Smooth muscle cell (in vitro differentiated cells): ENCODE results near the gene NF2. TPM values are rescaled to one million over a fixed set of nuclear protein-coding genes. Genes with fewer than 3 reads are reported as not detected.

Experiments
- DNase-seq: peaks from one replicate; lab custom pipeline; 2025; ENCODE audit not compliant: unreplicated experiment; lab: John Stamatoyannopoulos, UW
- H2AFZ ChIP-seq: fragments of 200-600 bp; sonication (generic); 2 replicates; pipeline ENCODE4 v1.6.0; 2016; ENCODE audit warnings: antibody characterized with exemption, low read depth, mild to moderate bottlenecking
- H3F3A ChIP-seq: fragments of 200-600 bp; sonication (generic); 2 replicates; pipeline ENCODE4 v1.6.0; 2017; ENCODE audit warnings: antibody characterized with exemption, low read depth
- H3K27ac ChIP-seq: fragments of 200-600 bp; sonication (generic); 2 replicates; pipeline ENCODE4 v1.5.1; 2016; ENCODE audit warnings: low read depth, mild to moderate bottlenecking
- H3K27me3 ChIP-seq: fragments of 200-600 bp; sonication (generic); 2 replicates; pipeline ENCODE4 v1.6.1; 2016; ENCODE audit warnings: low read depth, mild to moderate bottlenecking
- H3K36me3 ChIP-seq: fragments of 200-600 bp; sonication (generic); 2 replicates; pipeline ENCODE4 v1.5.1; 2016; ENCODE audit warnings: low read depth
- H3K4me1 ChIP-seq: fragments of 200-600 bp; sonication (generic); 2 replicates; pipeline ENCODE4 v1.5.1; 2016; ENCODE audit warnings: low read depth
- H3K4me2 ChIP-seq: fragments of 200-600 bp; sonication (generic); 2 replicates; pipeline ENCODE4 v1.6.0; 2016; ENCODE audit warnings: mild to moderate bottlenecking
- H3K4me3 ChIP-seq: fragments of 200-600 bp; sonication (generic); 2 replicates; pipeline ENCODE4 v1.5.1; 2016; ENCODE audit warnings: mild to moderate bottlenecking
- H3K79me2 ChIP-seq: fragments of 200-600 bp; sonication (generic); 2 replicates; pipeline ENCODE4 v1.6.0; 2016; ENCODE audit warnings: low read depth, mild to moderate bottlenecking
- H3K9ac ChIP-seq: fragments of 200-600 bp; sonication (generic); 2 replicates; pipeline ENCODE4 v1.6.0; 2016; ENCODE audit warnings: low read depth
- H3K9me3 ChIP-seq: fragments of 200-600 bp; sonication (generic); replicated peaks from 2 replicates; pipeline ENCODE4 v1.5.1; 2016; ENCODE audit warnings: low read depth
- H4K20me1 ChIP-seq: fragments of 200-600 bp; sonication (generic); 2 replicates; pipeline ENCODE4 v1.6.0; 2016; ENCODE audit warnings: low read depth
- whole genome bisulfite sequencing: methylation state at CpG from one replicate; pipeline ENCODE4 v1.1.7; 2016; ENCODE audit warnings: low lambda C conversion rate; 5-methylcytosine and 5-hydroxymethylcytosine counted together
- polyA plus RNA-seq: library from polyadenylated mRNA; unstranded; fragments of >200 nt; fragmentation: Nextera tagmentation; extraction: Ambion mirVana; gene quantifications from 2 replicates; pipeline ENCODE4 v1.2.1, GENCODE V29; 2016
- total RNA-seq: library from RNA; depleted of rRNA; stranded (reverse); fragments of >200 nt; gene quantifications from 2 replicates; pipeline ENCODE4 v1.2.3, GENCODE V29; 2014
- TF ChIP-seq, protein P1 (sequence below): fragments of 200-600 bp; sonication (generic); IDR thresholded peaks from 2 replicates; pipeline ENCODE4 v1.5.1; 2017; ENCODE audit warnings: borderline replicate concordance, mild to moderate bottlenecking, antibody characterized with exemption; ENCODE audit not compliant: insufficient read depth, poor library complexity, severe bottlenecking

The NF2 gene
- total and polyA plus RNA-seq, 2 experiments from 2014 or later, result 21.5 to 21.7 TPM

DNA sequence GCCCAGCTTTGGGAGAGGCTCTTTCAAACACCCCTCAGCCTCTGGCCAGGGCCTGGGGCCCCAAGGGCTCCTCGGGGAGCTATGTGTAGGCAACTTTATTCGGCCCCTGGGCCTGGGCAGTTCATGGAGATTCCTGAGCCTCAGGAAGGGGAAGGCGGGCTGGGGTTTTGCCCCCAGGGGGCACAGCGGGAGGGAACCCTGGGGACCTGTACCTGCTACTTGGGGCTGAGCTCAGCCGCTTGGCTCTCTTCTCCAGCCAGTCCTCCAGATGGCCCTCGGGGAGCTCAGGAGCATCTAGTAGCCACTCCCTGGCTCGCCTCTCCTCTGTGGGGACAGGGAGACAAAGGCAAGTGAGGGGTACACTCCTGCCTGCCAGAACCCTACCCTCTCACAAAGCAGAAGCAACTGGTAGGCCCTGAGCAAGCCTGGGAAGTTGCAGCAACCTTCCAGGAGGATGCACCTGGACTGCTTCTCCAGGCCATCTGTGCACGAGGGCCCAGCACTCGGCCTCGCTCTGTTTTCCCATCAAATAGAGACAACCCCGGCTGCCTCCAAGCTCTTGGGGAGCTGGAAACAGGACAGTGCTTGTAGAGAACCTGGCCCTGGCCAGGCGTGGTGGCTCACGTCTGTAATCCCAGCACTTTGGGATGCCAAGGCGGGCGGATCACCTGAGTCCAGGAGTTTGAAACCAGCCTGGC lies 134.8 kb downstream of the NF2 start:
- H3K79me2 ChIP-seq, result no peaks in the 10 kb centered on the region
- WGBS, result 91% methylated on average over 15 of the region's 15 CpGs
- H3F3A ChIP-seq, result no peaks in the 10 kb centered on the region
- H3K4me1 ChIP-seq, result no peaks in the 10 kb centered on the region
- TF ChIP-seq, protein P1, sequence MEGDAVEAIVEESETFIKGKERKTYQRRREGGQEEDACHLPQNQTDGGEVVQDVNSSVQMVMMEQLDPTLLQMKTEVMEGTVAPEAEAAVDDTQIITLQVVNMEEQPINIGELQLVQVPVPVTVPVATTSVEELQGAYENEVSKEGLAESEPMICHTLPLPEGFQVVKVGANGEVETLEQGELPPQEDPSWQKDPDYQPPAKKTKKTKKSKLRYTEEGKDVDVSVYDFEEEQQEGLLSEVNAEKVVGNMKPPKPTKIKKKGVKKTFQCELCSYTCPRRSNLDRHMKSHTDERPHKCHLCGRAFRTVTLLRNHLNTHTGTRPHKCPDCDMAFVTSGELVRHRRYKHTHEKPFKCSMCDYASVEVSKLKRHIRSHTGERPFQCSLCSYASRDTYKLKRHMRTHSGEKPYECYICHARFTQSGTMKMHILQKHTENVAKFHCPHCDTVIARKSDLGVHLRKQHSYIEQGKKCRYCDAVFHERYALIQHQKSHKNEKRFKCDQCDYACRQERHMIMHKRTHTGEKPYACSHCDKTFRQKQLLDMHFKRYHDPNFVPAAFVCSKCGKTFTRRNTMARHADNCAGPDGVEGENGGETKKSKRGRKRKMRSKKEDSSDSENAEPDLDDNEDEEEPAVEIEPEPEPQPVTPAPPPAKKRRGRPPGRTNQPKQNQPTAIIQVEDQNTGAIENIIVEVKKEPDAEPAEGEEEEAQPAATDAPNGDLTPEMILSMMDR, result no peak
- DNase-seq, result no peak
- H3K9me3 ChIP-seq, result no peaks in the 10 kb centered on the region
- H2AFZ ChIP-seq, result no peak overlapping the region
- no peaks in the 10 kb centered on the region for H3K36me3 ChIP-seq
- no peak overlapping the region for H3K4me2 ChIP-seq
- no peak overlapping the region for H3K4me3 ChIP-seq
- no peak overlapping the region for H3K27ac ChIP-seq
- H4K20me1 ChIP-seq, result no peaks in the 10 kb centered on the region
- no peaks in the 10 kb centered on the region for H3K27me3 ChIP-seq
- no peak overlapping the region for H3K9ac ChIP-seq

DNA sequence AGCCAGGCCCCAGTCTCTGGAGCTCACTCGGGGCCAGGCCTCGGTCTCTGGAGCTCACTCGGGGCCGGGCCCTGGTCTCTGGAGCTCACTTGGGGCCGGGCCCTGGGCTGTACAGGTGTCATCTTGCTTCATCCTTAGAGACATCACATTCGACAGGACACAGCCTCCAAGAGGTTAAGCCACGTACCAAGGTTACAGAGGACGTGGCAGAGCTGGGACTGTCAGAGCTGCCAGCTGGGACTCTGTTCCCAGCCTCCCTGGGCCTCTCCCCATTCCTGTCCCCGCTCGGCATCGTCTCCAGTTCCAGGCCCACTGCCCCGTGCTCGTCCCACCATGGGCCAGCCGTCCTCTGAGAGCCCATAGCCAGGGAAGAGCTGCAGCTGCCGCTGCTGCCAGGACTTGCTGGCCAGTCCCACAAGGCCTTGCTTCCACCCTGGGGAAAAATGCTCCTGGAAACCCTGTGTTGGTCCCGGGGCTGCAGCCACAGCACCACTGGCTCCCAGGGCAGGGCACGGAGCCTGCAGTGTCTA lies 136.0 kb downstream of the NF2 start:
- Histone ChIP-seq H3K9me3 (no peaks in the 10 kb centered on the region), H3K27me3 (no peaks in the 10 kb centered on the region), H2AFZ (no peak overlapping the region), H3K79me2 (no peaks in the 10 kb centered on the region), H3K9ac (no peak overlapping the region), H3K4me2 (no peak overlapping the region), H3K27ac (no peak overlapping the region), H3F3A (no peaks in the 10 kb centered on the region), H3K4me1 (no peaks in the 10 kb centered on the region), H3K4me3 (no peak overlapping the region), H4K20me1 (no peaks in the 10 kb centered on the region), H3K36me3 (no peaks in the 10 kb centered on the region)
- 88% methylated on average over 16 of the region's 17 CpGs for WGBS
- TF ChIP-seq, protein P1, result no peak
- DNase-seq, result no peak

DNA sequence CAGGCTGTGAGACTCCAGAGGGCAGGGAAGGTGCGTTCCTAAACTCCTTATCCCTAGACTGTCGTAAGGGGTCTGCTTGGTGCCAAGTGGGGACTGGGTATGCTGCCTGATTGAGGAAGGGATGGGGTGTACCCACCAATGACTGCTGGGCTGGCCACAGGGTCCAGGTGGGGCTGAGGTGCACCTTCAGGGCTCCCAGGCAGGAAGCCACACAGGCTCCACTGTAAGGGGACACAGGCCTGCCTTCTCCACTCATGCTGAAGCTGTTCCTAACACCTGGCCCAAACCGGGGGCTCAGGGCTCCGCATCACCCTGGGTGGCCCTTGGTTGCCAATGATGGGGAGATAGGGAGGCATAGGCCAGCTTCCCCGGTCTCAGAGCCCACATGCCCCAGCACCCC lies 136.8 kb downstream of the NF2 start:
- Histone ChIP-seq H3F3A (no peaks in the 10 kb centered on the region), H3K4me2 (no peak overlapping the region), H3K79me2 (no peaks in the 10 kb centered on the region), H3K36me3 (no peaks in the 10 kb centered on the region), H3K27me3 (no peaks in the 10 kb centered on the region), H3K4me3 (no peak overlapping the region), H3K9ac (no peak overlapping the region), H3K9me3 (no peaks in the 10 kb centered on the region), H2AFZ (no peak overlapping the region), H3K4me1 (no peaks in the 10 kb centered on the region), H4K20me1 (no peaks in the 10 kb centered on the region), H3K27ac (no peak overlapping the region)
- TF ChIP-seq, protein P1, result no peak
- 96% methylated on average over 5 of the region's 5 CpGs for WGBS
- no peak for DNase-seq

DNA sequence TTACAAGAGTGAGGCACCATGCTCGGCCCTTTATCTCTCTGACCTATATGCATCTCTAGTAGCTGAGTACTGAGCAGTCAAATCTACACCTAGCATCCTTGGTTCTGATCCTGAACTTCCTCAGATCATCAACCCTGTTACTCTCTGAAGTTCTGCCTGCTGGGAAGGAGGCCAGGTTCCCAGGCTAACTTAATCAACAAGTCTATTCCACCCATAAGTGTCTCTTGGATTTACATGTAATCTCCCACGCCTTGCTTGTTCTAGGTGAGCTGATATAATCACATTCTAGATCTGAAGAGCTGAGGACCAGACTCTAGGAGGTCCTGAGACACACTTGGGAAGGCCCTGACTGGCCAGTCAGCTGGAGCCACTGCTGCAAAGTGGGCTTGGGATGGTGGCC lies 138.5 kb downstream of the NF2 start:
- H3K36me3 ChIP-seq, result no peaks in the 10 kb centered on the region
- H3K4me1 ChIP-seq, result no peaks in the 10 kb centered on the region
- no peak overlapping the region for H2AFZ ChIP-seq
- H3K4me3 ChIP-seq, result no peak overlapping the region
- no peaks in the 10 kb centered on the region for H3K27me3 ChIP-seq
- DNase-seq, result no peak
- no peaks in the 10 kb centered on the region for H3K79me2 ChIP-seq
- H4K20me1 ChIP-seq, result no peaks in the 10 kb centered on the region
- no peak overlapping the region for H3K9ac ChIP-seq
- TF ChIP-seq, protein P1, result no peak
- H3K4me2 ChIP-seq, result no peak overlapping the region
- H3K27ac ChIP-seq, result no peak overlapping the region
- 100% methylated on average over 2 of the region's 2 CpGs for WGBS
- H3K9me3 ChIP-seq, result no peaks in the 10 kb centered on the region
- no peaks in the 10 kb centered on the region for H3F3A ChIP-seq
